ENCODE measurements around the gene CNKSR3.

Gene CNKSR3

GRCh38 chr6:154343473-154344308 is 166.8 kb downstream of the CNKSR3 start:
- Histone ChIP-seq H3K27me3 (ENCODE audit: control insufficient read depth, insufficient read depth, low read length) (no peaks in the 10 kb centered on the region), H3K4me3 (ENCODE audit: low read depth, low read length) (peak overlapping the region; percentile 53), H3K27ac (ENCODE audit: low read depth, low read length) (peak overlapping the region; percentile 90; the same call in 1 of the 2 replicates), H3K9me3 (ENCODE audit: control insufficient read depth, insufficient read depth, low read depth, low read length) (no peaks in the 10 kb centered on the region), H3K36me3 (ENCODE audit: control insufficient read depth, insufficient read depth, low read length) (no peaks in the 10 kb centered on the region), H3K9ac (ENCODE audit: low read length) (peak overlapping the region; percentile 95), H3K4me1 (ENCODE audit: control insufficient read depth, insufficient read depth, low read length) (peaks cover 35% of the 10 kb centered on the region)

GRCh38 chr6:154341871-154342270 is 168.6 kb downstream of the CNKSR3 start:
- Histone ChIP-seq H3K9me3 (ENCODE audit: control insufficient read depth, insufficient read depth, low read depth, low read length) (no peaks in the 10 kb centered on the region), H3K27me3 (ENCODE audit: control insufficient read depth, insufficient read depth, low read length) (no peaks in the 10 kb centered on the region), H3K9ac (ENCODE audit: low read length) (no peak overlapping the region), H3K4me3 (ENCODE audit: low read depth, low read length) (no peak overlapping the region), H3K27ac (ENCODE audit: low read depth, low read length) (no peak overlapping the region), H3K4me1 (ENCODE audit: control insufficient read depth, insufficient read depth, low read length) (peaks cover 38% of the 10 kb centered on the region), H3K36me3 (ENCODE audit: control insufficient read depth, insufficient read depth, low read length) (no peaks in the 10 kb centered on the region)

- Histone ChIP-seq H3K36me3 (ENCODE audit: control insufficient read depth, insufficient read depth, low read length) (no peaks in the 10 kb centered on the region), H3K27ac (ENCODE audit: low read depth, low read length) (no peak overlapping the region), H3K9me3 (ENCODE audit: control insufficient read depth, insufficient read depth, low read depth, low read length) (no peaks in the 10 kb centered on the region), H3K9ac (ENCODE audit: low read length) (no peak overlapping the region), H3K4me1 (ENCODE audit: control insufficient read depth, insufficient read depth, low read length) (peaks cover 38% of the 10 kb centered on the region), H3K27me3 (ENCODE audit: control insufficient read depth, insufficient read depth, low read length) (no peaks in the 10 kb centered on the region), H3K4me3 (ENCODE audit: low read depth, low read length) (no peak overlapping the region)
These were observed 169.1 kb downstream of the CNKSR3 start for GRCh38 chr6:154341336-154341735.
